H1 (cell line): ENCODE measurements around the gene FERMT2. TPM values are rescaled to one million over a fixed set of nuclear protein-coding genes. Genes with fewer than 3 reads are reported as not detected.

Experiments used
- CTCF ChIA-PET: fragments of 300-600 bp; sonication (Branson Sonifier 250); formaldehyde crosslinking; loops from one replicate; lab custom pipeline; 2021; ENCODE audit not compliant: partially characterized antibody; lab: Charles Lee
- POLR2A ChIA-PET: fragments of 300-600 bp; sonication (Branson Sonifier 250); formaldehyde crosslinking; loops from one replicate; lab custom pipeline; 2021; ENCODE audit warnings: inconsistent platforms; ENCODE audit not compliant: partially characterized antibody; lab: Charles Lee
- DNase-seq, 2 experiments: peaks; one replicate each; pipeline versions ENCODE4 v3.0.0 to v3.0.0-alpha.2; 2010 to 2022; ENCODE audit warnings: low spot score in 2 of 2, low read depth in 1 of 2, mixed read lengths in 1 of 2
- FAIRE-seq: peaks from 2 replicates; lab custom pipeline; 2011; peaks lifted over from hg19 to GRCh38; lab: Jason Lieb, UNC
- H2AFZ ChIP-seq: 2 replicates; pipeline ENCODE4 v1.8.1; 2012; ENCODE audit warnings: low read length, inconsistent platforms
- H2AK5ac ChIP-seq: 2 replicates; pipeline ENCODE4 v1.6.1; 2013; ENCODE audit warnings: low read depth, low read length
- H2BK120ac ChIP-seq: replicated peaks from 2 replicates; pipeline ENCODE3; 2013; ENCODE audit warnings: low read depth, low read length, inconsistent platforms
- H2BK12ac ChIP-seq: 2 replicates; pipeline ENCODE4 v1.6.1; 2013; ENCODE audit warnings: low read depth, low read length
- H2BK15ac ChIP-seq: 2 replicates; pipeline ENCODE4 v1.6.1; 2013; ENCODE audit warnings: low read length
- H2BK20ac ChIP-seq: 2 replicates; pipeline ENCODE4 v1.6.1; 2013; ENCODE audit warnings: low read length
- H2BK5ac ChIP-seq: 2 replicates; pipeline ENCODE4 v1.6.1; 2013; ENCODE audit warnings: low read depth, low read length
- H3K14ac ChIP-seq: 2 replicates; pipeline ENCODE4 v1.6.1; 2013; ENCODE audit warnings: inconsistent platforms; ENCODE audit not compliant: insufficient read length
- H3K18ac ChIP-seq: 2 replicates; pipeline ENCODE4 v1.6.1; 2013; ENCODE audit warnings: low read length; ENCODE audit errors: extremely low read depth
- H3K23ac ChIP-seq: 2 replicates; pipeline ENCODE4 v1.6.1; 2013; ENCODE audit warnings: inconsistent platforms; ENCODE audit not compliant: insufficient read length
- H3K23me2 ChIP-seq: 2 replicates; pipeline ENCODE4 v1.6.1; 2013; ENCODE audit warnings: low read depth, low read length
- H3K27ac ChIP-seq: 2 replicates; pipeline ENCODE4 v1.6.1; 2011; ENCODE audit warnings: low read depth, low read length, inconsistent platforms
- H3K27me3 ChIP-seq, 4 experiments: replicated peaks in 1 of 4; 1 replicate in 1 of 4; 2 replicates in 3 of 4; pipeline versions ENCODE4 v1.6.1 to v1.8.1; 2011 to 2013; ENCODE audit warnings: low read length in 3 of 4, mild to moderate bottlenecking in 3 of 4, inconsistent platforms in 2 of 4, mixed read lengths in 2 of 4, moderate library complexity in 1 of 4; ENCODE audit not compliant: control insufficient read depth in 3 of 4, insufficient read depth in 3 of 4; ENCODE audit errors: extremely low read depth in 1 of 4
- H3K36me3 ChIP-seq, 4 experiments: 2 replicates each; pipeline versions ENCODE4 v1.6.1 to v1.8.1; 2011 to 2013; ENCODE audit warnings: mild to moderate bottlenecking in 4 of 4, low read length in 3 of 4, moderate library complexity in 2 of 4, control low read depth in 1 of 4, inconsistent platforms in 1 of 4; ENCODE audit not compliant: insufficient read depth in 4 of 4, control insufficient read depth in 2 of 4
- H3K4ac ChIP-seq: replicated peaks from 2 replicates; pipeline ENCODE3; 2013; ENCODE audit warnings: low read length, low read depth, mixed read lengths, inconsistent platforms; ENCODE audit not compliant: insufficient read length
- H3K4me1 ChIP-seq, 4 experiments: replicated peaks in 1 of 4; 1 replicate in 1 of 4; 2 replicates in 3 of 4; pipeline versions ENCODE4 v1.6.1 to v1.8.1; 2011 to 2013; ENCODE audit warnings: low read length in 3 of 4, inconsistent platforms in 2 of 4, mixed read lengths in 1 of 4; ENCODE audit not compliant: insufficient read depth in 4 of 4, control insufficient read depth in 3 of 4
- H3K4me2 ChIP-seq, 2 experiments: 2 replicates each; pipeline versions ENCODE4 v1.6.1 to v1.8.1; 2011 to 2013; ENCODE audit warnings: low read depth in 2 of 2, low read length in 2 of 2, control low read depth in 1 of 2, inconsistent platforms in 1 of 2, mild to moderate bottlenecking in 1 of 2; ENCODE audit not compliant: insufficient read depth in 1 of 2
- H3K4me3 ChIP-seq, 4 experiments: fragments of 200-600, 300-600 bp in 1 of 4; sonication (generic), shearing (Covaris generic), sonication (Bioruptor Twin) in 1 of 4; 2 replicates each; pipeline versions ENCODE4 v1.5.1 to v1.8.1; 2011 to 2016; ENCODE audit warnings: low read length in 4 of 4, low read depth in 3 of 4, control low read depth in 2 of 4, inconsistent platforms in 2 of 4, mild to moderate bottlenecking in 2 of 4, mixed read lengths in 1 of 4, moderate library complexity in 1 of 4; ENCODE audit not compliant: insufficient read depth in 2 of 4; ENCODE audit errors: extremely low read depth in 1 of 4
- H3K56ac ChIP-seq: replicated peaks from 2 replicates; pipeline ENCODE3; 2013; ENCODE audit warnings: low read depth, mild to moderate bottlenecking, mixed read lengths, low read length, inconsistent platforms; ENCODE audit not compliant: insufficient read length
- H3K79me1 ChIP-seq: 2 replicates; pipeline ENCODE4 v1.6.1; 2013; ENCODE audit warnings: low read depth, low read length, control low read depth
- H3K79me2 ChIP-seq, 2 experiments: 2 replicates each; pipeline versions ENCODE4 v1.6.1 to v1.8.1; 2012 to 2013; ENCODE audit warnings: low read length in 2 of 2, mild to moderate bottlenecking in 2 of 2, inconsistent platforms in 1 of 2; ENCODE audit not compliant: insufficient read depth in 2 of 2, control insufficient read depth in 1 of 2
- H3K9ac ChIP-seq, 4 experiments: replicated peaks in 1 of 4; 1 replicate in 1 of 4; 2 replicates in 3 of 4; pipeline versions ENCODE4 v1.6.1 to v1.8.1; 2011 to 2013; ENCODE audit warnings: low read depth in 3 of 4, low read length in 3 of 4, control low read depth in 2 of 4, mild to moderate bottlenecking in 2 of 4, moderate library complexity in 2 of 4, inconsistent platforms in 1 of 4; ENCODE audit errors: extremely low read depth in 1 of 4
- H3K9me3 ChIP-seq, 2 experiments: 2 replicates each; pipeline versions ENCODE4 v1.6.1 to v1.8.1; 2012 to 2013; ENCODE audit warnings: mild to moderate bottlenecking in 2 of 2, moderate library complexity in 2 of 2, control low read depth in 1 of 2, inconsistent platforms in 1 of 2, low read depth in 1 of 2, low read length in 1 of 2, mixed read lengths in 1 of 2; ENCODE audit not compliant: insufficient read depth in 2 of 2
- H4K20me1 ChIP-seq, 2 experiments: replicated peaks in 1 of 2; 2 replicates each; pipeline versions ENCODE3 to v1.8.1; 2011 to 2013; ENCODE audit warnings: inconsistent platforms in 2 of 2, low read length in 2 of 2, mild to moderate bottlenecking in 1 of 2; ENCODE audit not compliant: insufficient read depth in 2 of 2, control insufficient read depth in 1 of 2
- H4K5ac ChIP-seq: 2 replicates; pipeline ENCODE4 v1.6.1; 2013; ENCODE audit warnings: low read length, low read depth, mixed read lengths, inconsistent platforms; ENCODE audit not compliant: insufficient read length
- H4K8ac ChIP-seq: 2 replicates; pipeline ENCODE4 v1.8.0; 2013; ENCODE audit warnings: mild to moderate bottlenecking, moderate library complexity, low read length, inconsistent platforms; ENCODE audit not compliant: insufficient read depth; ENCODE audit errors: extremely low read depth
- H4K91ac ChIP-seq: replicated peaks from 2 replicates; pipeline ENCODE3; 2013; ENCODE audit warnings: low read length, mixed read lengths, inconsistent platforms; ENCODE audit not compliant: insufficient read length
- CEBPB ChIP-seq: IDR thresholded peaks from 2 replicates; pipeline ENCODE4 v1.6.1; 2012; ENCODE audit warnings: low read depth, low read length
- JUN ChIP-seq: IDR thresholded peaks from 2 replicates; pipeline ENCODE4 v1.6.1; 2011; ENCODE audit warnings: low read depth, mild to moderate bottlenecking, improper control_type of control experiment, low read length
- WGBS, 2 experiments: shearing (Covaris generic) in 1 of 2; methylation state at CpG; one replicate each; pipeline versions ENCODE4 v1.1.6 to v1.1.7; 2013 to 2015; ENCODE audit warnings: low lambda C conversion rate in 2 of 2, mixed read lengths in 2 of 2, inconsistent platforms in 1 of 2, low coverage in 1 of 2, missing lambda C conversion rate in 1 of 2; ENCODE audit not compliant: insufficient replicate concordance in 2 of 2, insufficient coverage in 1 of 2, insufficient read length in 1 of 2; ENCODE audit errors: extremely low coverage in 1 of 2, missing lambda C conversion rate in 1 of 2; 5-methylcytosine and 5-hydroxymethylcytosine counted together
- polyA plus RNA-seq, 7 experiments: library from polyadenylated mRNA; depleted of rRNA in 3 of 7; stranded (reverse) in 5 of 7; unstranded in 2 of 7; fragments of >200 nt in 5 of 7; fragments of 200-250 nt in 2 of 7; gene quantifications; 1 replicate in 5 of 7; 2 replicates in 1 of 7; 4 replicates in 1 of 7; pipeline versions ENCODE4 v1.2.1 to v1.2.3, GENCODE V29; 2011 to 2013; ENCODE audit warnings: missing spikeins in 2 of 7, mixed read lengths in 2 of 7
- total RNA-seq: library from RNA; stranded (reverse); fragmentation: NEBNext Ultra II Directional; extraction: Animal tissue kit (Norgen Biotek cat#: 25700); gene quantifications from 2 replicates; pipeline ENCODE4 v1.2.1, GENCODE V29; 2021

Gene FERMT2
- total and polyA plus RNA-seq, 2 of the 8 experiments (the other 6 are each of a cell fraction or from before 2014, with no cell fraction given), result 53.3 to 142 TPM

- 87% methylated on average over 3 of the region's 3 CpGs; no CpG with 5 or more reads in 1 of the 2 experiments for WGBS, 2 experiments
- no peak for DNase-seq
- Histone ChIP-seq H3K14ac (no peak overlapping the region), H4K5ac (no peak overlapping the region), H3K56ac (no peak overlapping the region), H3K23ac (no peak overlapping the region), H4K8ac (no peak overlapping the region), H3K27ac (no peak overlapping the region), H3K23me2 (no peaks in the 10 kb centered on the region), H3K79me1 (no peaks in the 10 kb centered on the region), H3K36me3 (no peaks in the 10 kb centered on the region; a peak in 1 of 8 replicates), H4K20me1 (no peaks in the 10 kb centered on the region), H3K4me1 (peaks cover 0 to 5% (median 0%) of the 10 kb centered on the region in 4 experiments; a peak in 1 of 7 replicates), H3K18ac (no peak overlapping the region; the same call in 1 of the 2 replicates), H3K4me3 (no peak overlapping the region), H3K27me3 (no peaks in the 10 kb centered on the region), H4K91ac (peak overlapping the region; percentile 29), H2AK5ac (no peak overlapping the region), H3K9ac (no peak overlapping the region; a peak in 1 of 7 replicates), H3K9me3 (peaks cover 4 to 9% of the 10 kb centered on the region in 2 experiments; a peak in 2 of 4 replicates), H2AFZ (peak overlapping the region; percentile 64), H2BK120ac (no peak overlapping the region), H3K4me2 (no peak overlapping the region), H2BK20ac (no peak overlapping the region), H2BK15ac (peak overlapping the region; percentile 90; the same call in 1 of the 2 replicates), H3K4ac (peak overlapping the region; percentile 35), H2BK5ac (peak overlapping the region; percentile 50; the same call in 1 of the 2 replicates), H2BK12ac (peak overlapping the region; percentile 46; the same call in 1 of the 2 replicates), H3K79me2 (no peaks in the 10 kb centered on the region)
- TF ChIP-seq JUN, result no peak
- TF ChIP-seq CEBPB, result no peak
- peak; percentile 24 for FAIRE-seq
- CTCF ChIA-PET, result interaction anchor here (0.6 to 5.3 kb wide), 36 partner anchors 8 to 497 kb away, joined by 3 to 31 read pairs (median 4); partner anchors contain the start of gene GNPNAT1
- POLR2A ChIA-PET, result interaction anchor here (0.9 to 1.6 kb wide), 3 partner anchors 9 to 135 kb away, joined by 3 to 7 read pairs (median 4); partner anchors contain the start of gene FERMT2
Observed at GRCh38 chr14:52960627-52961026, 9.8 kb upstream of the FERMT2 start.
